ENCODE results near the gene EMID1.

Gene EMID1

DNA sequence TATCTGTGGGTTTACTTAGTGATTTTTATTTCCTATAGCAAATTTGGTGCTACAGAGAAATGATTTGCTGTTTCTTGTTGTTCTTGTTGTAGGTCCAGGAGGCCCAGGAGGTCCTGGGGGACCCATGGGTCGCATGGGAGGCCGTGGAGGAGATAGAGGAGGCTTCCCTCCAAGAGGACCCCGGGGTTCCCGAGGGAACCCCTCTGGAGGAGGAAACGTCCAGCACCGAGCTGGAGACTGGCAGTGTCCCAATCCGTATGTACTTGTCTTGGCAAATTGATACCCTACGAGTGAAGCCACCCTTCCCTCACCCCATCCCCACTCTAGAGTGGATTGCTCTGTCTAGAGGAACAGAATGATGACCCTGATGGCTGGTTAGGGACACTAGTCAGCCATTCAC lies 92.9 kb downstream of the EMID1 start:
- no peak overlapping the region for H3K4me3 ChIP-seq (ENCODE audit: low read length)
- no peaks in the 10 kb centered on the region for H3K9me3 ChIP-seq (ENCODE audit: control insufficient read depth, low read length)
- H3K4me1 ChIP-seq (ENCODE audit: control insufficient read depth, insufficient read depth, low read length): peaks cover 3% of the 10 kb centered on the region
- no peak for DNase-seq (ENCODE audit: low read depth)
- peaks cover 75% of the 10 kb centered on the region for H3K36me3 ChIP-seq (ENCODE audit: control insufficient read depth, insufficient read depth, low read length, severe bottlenecking)
- no peak overlapping the region for H3K9ac ChIP-seq (ENCODE audit: low read length)
- no peaks in the 10 kb centered on the region for H3K27me3 ChIP-seq (replicated peaks; ENCODE audit: control insufficient read depth, insufficient read depth, low read length)

DNA sequence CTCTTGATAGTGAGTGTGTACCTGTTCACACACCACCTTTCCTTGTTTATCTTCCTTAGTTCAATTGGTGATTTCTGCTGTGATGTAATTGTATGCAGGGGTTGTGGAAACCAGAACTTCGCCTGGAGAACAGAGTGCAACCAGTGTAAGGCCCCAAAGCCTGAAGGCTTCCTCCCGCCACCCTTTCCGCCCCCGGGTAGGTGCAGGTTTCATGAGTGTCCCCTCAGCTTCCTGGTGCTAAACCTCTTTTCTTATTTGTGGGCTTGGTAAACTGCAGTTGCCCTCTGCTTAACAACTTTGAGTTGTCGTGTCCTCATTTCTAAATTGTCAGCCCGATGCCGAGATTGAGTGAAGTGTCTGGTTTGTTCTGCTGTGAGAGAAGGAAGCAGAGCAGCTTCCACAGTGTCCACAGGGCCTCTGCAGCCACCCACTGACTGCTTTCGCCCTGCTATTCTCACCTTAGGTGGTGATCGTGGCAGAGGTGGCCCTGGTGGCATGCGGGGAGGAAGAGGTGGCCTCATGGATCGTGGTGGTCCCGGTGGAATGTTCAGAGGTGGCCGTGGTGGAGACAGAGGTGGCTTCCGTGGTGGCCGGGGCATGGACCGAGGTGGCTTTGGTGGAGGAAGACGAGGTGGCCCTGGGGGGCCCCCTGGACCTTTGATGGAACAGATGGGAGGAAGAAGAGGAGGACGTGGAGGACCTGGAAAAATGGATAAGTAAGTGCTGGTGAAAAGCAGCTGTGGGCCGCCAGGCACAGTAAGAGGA lies 93.6 kb downstream of the EMID1 start:
- Histone ChIP-seq H3K9ac (ENCODE audit: low read length) (no peak overlapping the region), H3K4me3 (ENCODE audit: low read length) (no peak overlapping the region), H3K27me3 (replicated peaks; ENCODE audit: control insufficient read depth, insufficient read depth, low read length) (no peaks in the 10 kb centered on the region), H3K9me3 (ENCODE audit: control insufficient read depth, low read length) (no peaks in the 10 kb centered on the region), H3K36me3 (ENCODE audit: control insufficient read depth, insufficient read depth, low read length, severe bottlenecking) (peaks cover 68% of the 10 kb centered on the region), H3K4me1 (ENCODE audit: control insufficient read depth, insufficient read depth, low read length) (peaks cover 3% of the 10 kb centered on the region)
- no peak for DNase-seq (ENCODE audit: low read depth)

DNA sequence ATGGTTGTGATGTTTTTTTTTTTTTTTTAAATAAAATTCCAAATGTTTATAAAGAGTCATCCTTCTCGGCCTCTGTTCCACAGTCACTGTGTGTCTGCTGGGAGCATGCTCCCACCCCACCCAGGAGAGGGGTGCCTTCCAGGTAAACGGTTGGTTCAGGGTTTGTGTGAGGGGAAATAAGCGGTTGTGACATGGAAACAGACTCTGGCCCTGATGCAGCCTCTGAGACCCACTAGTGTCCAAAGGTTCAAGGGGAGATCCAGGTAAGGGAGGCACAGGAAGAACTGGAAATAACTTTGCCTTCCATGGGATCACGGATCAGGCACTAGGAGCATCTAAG lies 94.7 kb downstream of the EMID1 start:
- H3K9me3 ChIP-seq (ENCODE audit: control insufficient read depth, low read length): no peaks in the 10 kb centered on the region
- peaks cover 3% of the 10 kb centered on the region for H3K4me1 ChIP-seq (ENCODE audit: control insufficient read depth, insufficient read depth, low read length)
- H3K27me3 ChIP-seq (replicated peaks; ENCODE audit: control insufficient read depth, insufficient read depth, low read length): no peaks in the 10 kb centered on the region
- no peak for DNase-seq (ENCODE audit: low read depth)
- peaks cover 57% of the 10 kb centered on the region for H3K36me3 ChIP-seq (ENCODE audit: control insufficient read depth, insufficient read depth, low read length, severe bottlenecking)
- no peak overlapping the region for H3K9ac ChIP-seq (ENCODE audit: low read length)
- H3K4me3 ChIP-seq (ENCODE audit: low read length): no peak overlapping the region

DNA sequence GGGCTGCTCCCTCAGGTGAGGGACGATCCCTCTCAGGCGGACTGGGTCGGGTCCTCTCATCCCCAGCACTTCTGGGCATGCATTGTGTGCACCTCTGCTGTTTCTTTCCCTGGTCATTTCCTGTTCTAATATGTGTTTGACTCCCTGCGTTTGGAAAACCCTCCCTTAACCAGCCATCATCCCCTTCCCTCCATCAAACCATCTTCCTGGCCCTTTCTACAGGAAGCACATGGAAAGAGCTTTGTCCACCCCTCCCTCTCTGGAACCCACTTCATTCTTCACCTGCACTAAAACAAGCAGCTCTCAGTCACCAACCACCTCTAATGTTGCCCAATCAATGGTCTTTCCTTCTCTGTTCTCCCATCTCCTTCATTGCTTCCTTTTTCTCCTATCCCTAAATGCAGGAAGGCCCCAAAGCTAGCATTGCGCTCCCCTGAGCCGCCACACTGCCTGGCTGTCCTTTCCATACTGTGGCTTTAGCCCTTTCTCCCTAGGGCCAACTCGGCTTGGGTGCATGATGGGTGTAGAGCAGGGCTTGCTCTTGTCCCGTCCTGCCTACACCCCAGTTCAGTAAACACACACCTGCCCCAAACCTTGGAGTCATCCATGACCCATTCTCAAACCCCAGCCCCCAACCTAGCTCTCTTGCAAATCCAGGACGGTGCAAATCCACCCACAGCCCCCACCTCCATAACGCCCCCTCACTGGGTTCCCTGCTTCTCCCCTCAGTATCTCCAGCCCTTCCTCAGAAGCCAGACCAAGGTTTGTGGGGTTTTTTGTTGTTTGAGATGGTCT lies 95.3 kb downstream of the EMID1 start:
- H3K4me3 ChIP-seq (ENCODE audit: low read length): no peak overlapping the region
- H3K9ac ChIP-seq (ENCODE audit: low read length): no peak overlapping the region
- no peaks in the 10 kb centered on the region for H3K27me3 ChIP-seq (replicated peaks; ENCODE audit: control insufficient read depth, insufficient read depth, low read length)
- peaks cover 3% of the 10 kb centered on the region for H3K4me1 ChIP-seq (ENCODE audit: control insufficient read depth, insufficient read depth, low read length)
- H3K9me3 ChIP-seq (ENCODE audit: control insufficient read depth, low read length): no peaks in the 10 kb centered on the region
- DNase-seq (ENCODE audit: low read depth): no peak
- peaks cover 51% of the 10 kb centered on the region for H3K36me3 ChIP-seq (ENCODE audit: control insufficient read depth, insufficient read depth, low read length, severe bottlenecking)

DNA sequence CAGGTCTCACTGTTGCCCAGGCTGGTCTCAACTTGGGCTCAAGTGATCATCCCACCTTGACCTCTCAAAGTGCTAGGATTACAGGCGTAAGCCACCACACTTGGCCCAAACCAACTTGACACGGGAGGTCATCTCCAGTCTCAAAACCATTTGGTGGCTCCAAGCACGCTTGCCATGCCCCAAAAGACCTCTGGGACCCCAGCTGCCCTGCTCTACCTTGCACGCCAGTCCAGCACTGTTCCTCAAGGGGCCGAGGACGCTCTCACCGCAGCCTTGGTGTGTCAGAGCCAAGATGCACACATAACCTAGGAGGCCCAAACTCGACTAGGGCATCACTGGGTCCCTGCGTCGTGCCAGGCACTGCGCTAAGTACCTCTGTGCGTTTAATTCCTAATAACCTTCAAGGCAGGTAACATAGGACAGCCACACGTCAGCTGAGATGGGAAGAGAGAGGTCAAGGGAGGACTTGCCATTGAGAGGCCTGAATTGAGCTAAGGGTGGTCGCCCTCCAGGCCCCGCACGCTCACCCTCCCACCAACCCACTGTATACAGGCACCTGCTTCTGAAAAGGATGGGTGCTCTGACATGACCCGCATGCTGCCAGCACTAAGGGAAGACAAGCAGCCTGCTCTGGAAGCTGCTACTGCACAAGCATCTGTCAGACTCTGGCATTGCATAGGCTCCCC lies 96.2 kb downstream of the EMID1 start:
- no peak for DNase-seq (ENCODE audit: low read depth)

DNA sequence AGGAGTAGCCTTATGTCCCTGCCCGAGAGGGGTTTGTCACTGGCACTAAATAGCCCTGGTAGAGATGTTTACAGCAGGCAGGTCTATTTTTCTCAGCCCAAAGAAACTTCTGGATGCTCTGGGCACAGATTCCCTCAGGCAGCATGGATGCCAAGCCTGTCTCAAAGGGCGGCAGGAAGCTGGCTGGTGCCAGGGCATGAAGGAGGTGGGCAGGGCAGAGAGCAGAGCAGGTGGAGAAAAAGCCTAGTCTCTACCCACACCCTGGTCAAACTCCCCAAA lies 96.6 kb downstream of the EMID1 start:
- Histone ChIP-seq H3K27me3 (replicated peaks; ENCODE audit: control insufficient read depth, insufficient read depth, low read length) (no peaks in the 10 kb centered on the region), H3K4me3 (ENCODE audit: low read length) (no peak overlapping the region), H3K9ac (ENCODE audit: low read length) (no peak overlapping the region), H3K9me3 (ENCODE audit: control insufficient read depth, low read length) (no peaks in the 10 kb centered on the region), H3K36me3 (ENCODE audit: control insufficient read depth, insufficient read depth, low read length, severe bottlenecking) (peaks cover 38% of the 10 kb centered on the region), H3K4me1 (ENCODE audit: control insufficient read depth, insufficient read depth, low read length) (peaks cover 4% of the 10 kb centered on the region)
- no peak for DNase-seq (ENCODE audit: low read depth)

More for the DNA sequence above, 96.2 kb downstream of the EMID1 start:
- no peak overlapping the region for H3K9ac ChIP-seq (ENCODE audit: low read length)
- H3K36me3 ChIP-seq (ENCODE audit: control insufficient read depth, insufficient read depth, low read length, severe bottlenecking): peaks cover 43% of the 10 kb centered on the region
- no peaks in the 10 kb centered on the region for H3K9me3 ChIP-seq (ENCODE audit: control insufficient read depth, low read length)
- H3K4me3 ChIP-seq (ENCODE audit: low read length): no peak overlapping the region
- H3K4me1 ChIP-seq (ENCODE audit: control insufficient read depth, insufficient read depth, low read length): peaks cover 3% of the 10 kb centered on the region
- H3K27me3 ChIP-seq (replicated peaks; ENCODE audit: control insufficient read depth, insufficient read depth, low read length): no peaks in the 10 kb centered on the region

DNA sequence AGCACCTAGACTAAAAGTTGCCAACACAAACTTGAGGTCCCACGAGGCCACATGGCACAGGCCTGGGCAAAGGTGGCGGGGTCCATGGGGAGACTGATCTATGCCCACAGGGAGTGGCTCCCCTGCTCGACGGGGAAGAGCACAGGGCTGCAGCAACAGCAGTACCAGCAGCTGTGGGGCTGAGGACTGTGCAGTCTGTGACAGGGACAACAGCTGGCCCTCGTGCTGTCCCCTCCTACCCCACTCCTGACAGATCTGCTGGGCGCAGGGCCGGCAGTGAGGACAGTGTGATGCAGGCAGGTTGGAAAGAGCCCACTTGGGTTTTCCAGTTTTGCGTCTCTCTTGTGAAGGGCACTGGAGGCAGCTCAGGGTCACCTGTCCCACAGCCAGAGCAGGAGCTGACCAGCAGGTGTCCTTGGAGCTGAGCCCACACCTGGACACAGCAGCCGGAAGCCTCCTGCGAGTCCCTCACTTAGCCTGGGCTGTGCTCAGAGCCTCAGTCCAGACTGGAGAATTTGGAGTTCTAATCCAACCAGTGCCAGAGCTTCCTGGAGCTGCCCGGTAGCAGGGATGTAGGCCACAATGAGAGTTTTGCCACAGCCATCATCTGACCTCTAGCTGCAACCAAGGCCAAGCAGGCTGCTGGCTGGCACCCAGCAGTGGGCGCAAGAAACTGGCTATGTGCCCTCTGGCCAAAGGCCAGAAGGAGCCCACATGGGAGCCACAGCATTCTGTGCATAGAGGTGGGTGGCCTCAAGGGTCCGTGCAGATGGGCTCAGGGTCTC lies 97.2 kb downstream of the EMID1 start:
- peaks cover 33% of the 10 kb centered on the region for H3K36me3 ChIP-seq (ENCODE audit: control insufficient read depth, insufficient read depth, low read length, severe bottlenecking)
- H3K27me3 ChIP-seq (replicated peaks; ENCODE audit: control insufficient read depth, insufficient read depth, low read length): no peaks in the 10 kb centered on the region
- no peak for DNase-seq (ENCODE audit: low read depth)
- no peaks in the 10 kb centered on the region for H3K9me3 ChIP-seq (ENCODE audit: control insufficient read depth, low read length)
- H3K4me1 ChIP-seq (ENCODE audit: control insufficient read depth, insufficient read depth, low read length): peaks cover 9% of the 10 kb centered on the region
- H3K4me3 ChIP-seq (ENCODE audit: low read length): no peak overlapping the region
- H3K9ac ChIP-seq (ENCODE audit: low read length): no peak overlapping the region

DNA sequence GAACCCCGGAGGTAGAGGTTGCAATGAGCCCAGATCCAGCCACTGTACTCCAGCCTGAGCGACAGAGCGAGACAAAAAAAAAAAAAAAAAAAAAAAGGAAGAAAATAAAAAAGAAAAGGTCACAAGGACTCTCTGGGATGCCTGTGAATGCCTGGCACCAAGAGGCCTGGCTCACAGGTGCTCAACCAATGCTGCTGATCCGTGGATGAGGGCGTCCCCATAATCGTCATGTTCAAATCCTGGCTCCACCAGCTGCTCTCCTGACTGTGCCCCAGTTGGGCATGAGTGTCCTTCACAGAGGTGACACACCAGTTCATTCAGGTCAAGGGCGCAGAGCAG lies 100.1 kb downstream of the EMID1 start:
- DNase-seq (ENCODE audit: low read depth): no peak
- Histone ChIP-seq H3K4me1 (ENCODE audit: control insufficient read depth, insufficient read depth, low read length) (peaks cover 31% of the 10 kb centered on the region), H3K9me3 (ENCODE audit: control insufficient read depth, low read length) (no peaks in the 10 kb centered on the region), H3K27me3 (replicated peaks; ENCODE audit: control insufficient read depth, insufficient read depth, low read length) (no peaks in the 10 kb centered on the region), H3K9ac (ENCODE audit: low read length) (no peak overlapping the region), H3K36me3 (ENCODE audit: control insufficient read depth, insufficient read depth, low read length, severe bottlenecking) (peaks cover 3% of the 10 kb centered on the region), H3K4me3 (ENCODE audit: low read length) (peak overlapping the region; percentile 95)

DNA sequence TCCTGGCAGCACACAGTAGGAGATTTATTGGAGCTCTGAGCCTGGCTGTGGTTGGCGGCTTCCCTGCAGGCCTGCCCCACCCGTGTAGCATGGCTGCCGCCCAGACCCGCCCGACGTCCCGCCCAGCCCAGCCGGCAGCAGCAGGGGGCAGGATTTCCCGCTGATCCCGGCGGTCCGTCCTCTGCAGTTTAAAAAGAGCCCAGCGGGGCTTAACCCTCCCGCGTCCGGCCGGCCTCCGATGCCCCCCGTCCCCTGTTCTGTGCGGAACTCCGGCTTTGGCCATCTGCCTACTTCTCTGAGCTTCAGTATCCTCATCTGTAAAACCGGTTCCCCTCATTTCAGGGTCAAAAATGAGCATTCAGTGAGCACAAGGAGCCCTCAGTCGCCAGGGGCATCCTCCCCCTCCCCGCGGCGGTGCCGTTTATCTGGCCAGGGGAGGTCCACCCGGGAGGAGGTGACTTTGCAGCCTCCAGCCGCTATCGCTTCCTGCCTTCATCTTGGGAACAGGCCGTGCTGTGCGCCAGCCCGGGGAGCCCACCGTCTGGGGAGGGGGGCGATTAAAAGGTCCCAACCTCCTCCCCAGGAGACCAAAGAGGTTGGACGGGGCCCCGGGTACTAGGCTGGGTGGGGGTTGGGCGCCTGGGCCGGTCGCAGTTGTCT lies 100.6 kb downstream of the EMID1 start, which contains the start of gene GAS2L1:
TSS of gene GAS2L1 (plus strand) at position 476 of the 660 bp plus-strand sequence. CDS start 1,456 bp downstream, outside the sequence.
- Histone ChIP-seq H3K36me3 (ENCODE audit: control insufficient read depth, insufficient read depth, low read length, severe bottlenecking) (no peaks in the 10 kb centered on the region), H3K4me1 (ENCODE audit: control insufficient read depth, insufficient read depth, low read length) (peaks cover 34% of the 10 kb centered on the region), H3K27me3 (replicated peaks; ENCODE audit: control insufficient read depth, insufficient read depth, low read length) (no peaks in the 10 kb centered on the region), H3K4me3 (ENCODE audit: low read length) (peak within 1 kb of the TSS; percentile 95), H3K9me3 (ENCODE audit: control insufficient read depth, low read length) (no peaks in the 10 kb centered on the region), H3K9ac (ENCODE audit: low read length) (peak within 1 kb of the TSS; percentile 91)
- DNase-seq (ENCODE audit: low read depth): peak; percentile 94

DNA sequence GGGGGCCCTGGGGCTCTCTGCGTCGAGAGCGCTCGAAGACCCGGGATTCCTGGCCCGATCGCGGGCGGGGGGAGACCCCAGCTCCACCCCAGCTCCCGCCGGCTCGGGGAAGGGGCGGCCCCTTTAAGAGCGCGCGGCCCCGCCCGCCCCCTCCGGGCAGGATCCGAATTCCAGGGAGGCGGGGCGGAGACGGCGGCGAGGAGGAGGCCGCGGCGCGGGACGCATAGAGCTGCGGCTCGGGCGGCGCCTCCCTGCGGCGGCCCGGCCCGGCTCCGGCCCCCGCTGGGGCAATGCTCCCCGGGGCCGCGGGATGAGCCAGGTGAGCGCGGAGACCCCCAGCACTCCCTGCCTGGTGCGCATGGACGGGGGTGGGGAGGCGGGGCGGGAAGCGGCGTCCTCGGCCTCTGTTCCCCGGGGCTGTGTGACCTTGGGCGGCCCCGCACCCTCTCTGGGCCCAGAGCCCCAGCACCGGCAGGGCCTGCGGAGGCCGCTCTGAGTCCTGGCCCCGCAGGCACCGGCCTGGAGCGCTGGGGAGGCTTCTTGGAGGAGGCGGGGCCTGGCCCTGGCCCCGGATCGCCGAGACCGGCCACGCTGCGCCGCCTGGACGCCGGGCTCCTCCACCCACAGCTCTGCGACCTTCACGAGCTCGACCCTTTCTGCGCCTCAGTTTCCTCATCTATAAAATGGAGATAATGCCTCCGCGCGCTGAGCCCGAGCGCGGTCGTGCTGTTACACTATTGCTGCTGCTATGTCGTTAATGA lies 101.3 kb downstream of the EMID1 start:
- Histone ChIP-seq H3K9me3 (ENCODE audit: control insufficient read depth, low read length) (no peaks in the 10 kb centered on the region), H3K4me1 (ENCODE audit: control insufficient read depth, insufficient read depth, low read length) (peaks cover 34% of the 10 kb centered on the region), H3K27me3 (replicated peaks; ENCODE audit: control insufficient read depth, insufficient read depth, low read length) (no peaks in the 10 kb centered on the region), H3K36me3 (ENCODE audit: control insufficient read depth, insufficient read depth, low read length, severe bottlenecking) (no peaks in the 10 kb centered on the region), H3K9ac (ENCODE audit: low read length) (peak overlapping the region; percentile 91), H3K4me3 (ENCODE audit: low read length) (peak overlapping the region; percentile 95)
- peak; percentile 95 for DNase-seq (ENCODE audit: low read depth)
